Putamen (tissue), 1 donor: Measurements from ENCODE around the gene RBM19.

ENCODE experiments used
- DNase-seq: peaks from one replicate; pipeline ENCODE4 v3.0.0-alpha.2; 2016; ENCODE audit warnings: low spot score

Gene RBM19

DNA sequence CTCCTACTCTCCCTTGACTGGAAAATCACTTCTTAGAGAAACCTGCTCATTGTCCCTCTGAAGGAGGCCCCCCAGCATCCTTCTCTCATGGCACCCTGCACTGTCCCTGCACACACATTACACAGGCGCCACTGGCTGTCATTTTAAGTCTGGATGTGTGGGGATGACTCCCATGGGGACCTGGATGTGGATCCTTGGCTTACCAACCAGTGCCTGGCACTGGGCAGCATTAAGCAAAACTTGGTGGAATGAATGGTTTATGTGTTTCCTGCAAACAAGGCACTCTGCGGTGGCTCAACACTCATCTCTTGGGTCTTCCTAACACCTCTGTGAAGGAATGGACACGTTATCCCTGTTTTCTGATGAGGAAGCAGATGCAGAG lies 162.4 kb downstream of the RBM19 start:
- no peak for DNase-seq

DNA sequence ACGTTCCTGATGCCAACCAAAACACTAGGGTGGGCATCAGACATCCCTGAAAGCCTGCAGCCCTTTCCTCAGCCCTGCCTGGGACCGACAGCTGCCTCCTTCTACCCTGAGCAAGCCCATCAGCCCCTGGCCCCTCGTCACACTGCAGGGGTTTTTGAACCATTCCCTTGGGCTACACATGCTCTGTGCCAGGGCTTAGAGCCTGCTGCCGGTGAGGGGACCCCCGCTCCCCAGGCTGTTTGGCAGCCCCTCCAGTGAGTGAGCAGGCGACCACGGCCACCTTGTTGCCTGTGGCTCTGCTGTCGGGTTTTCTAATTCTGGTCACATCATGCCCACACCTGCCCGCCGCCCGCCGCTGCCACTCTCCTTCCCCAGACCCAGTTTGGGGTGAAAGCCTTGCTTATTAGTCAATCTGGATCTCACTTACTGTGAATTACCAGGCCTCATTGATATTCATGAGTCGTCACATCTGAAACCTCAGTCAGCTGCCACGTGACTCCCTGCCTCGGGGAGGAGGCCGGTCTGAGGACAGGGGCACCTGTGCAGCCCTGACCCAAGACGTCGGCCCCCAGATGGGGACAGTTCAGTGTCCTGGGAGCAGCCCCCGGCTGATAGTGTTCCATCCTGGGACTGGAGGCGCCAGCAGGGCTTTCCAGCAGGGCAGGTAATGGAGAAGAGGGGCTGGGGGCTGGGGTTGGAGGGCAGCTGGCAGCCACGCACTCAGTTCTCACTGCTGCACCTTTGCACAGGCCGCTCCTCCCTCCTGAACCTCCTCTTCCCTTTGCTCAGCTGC lies 163.0 kb downstream of the RBM19 start:
- DNase-seq: no peak

DNA sequence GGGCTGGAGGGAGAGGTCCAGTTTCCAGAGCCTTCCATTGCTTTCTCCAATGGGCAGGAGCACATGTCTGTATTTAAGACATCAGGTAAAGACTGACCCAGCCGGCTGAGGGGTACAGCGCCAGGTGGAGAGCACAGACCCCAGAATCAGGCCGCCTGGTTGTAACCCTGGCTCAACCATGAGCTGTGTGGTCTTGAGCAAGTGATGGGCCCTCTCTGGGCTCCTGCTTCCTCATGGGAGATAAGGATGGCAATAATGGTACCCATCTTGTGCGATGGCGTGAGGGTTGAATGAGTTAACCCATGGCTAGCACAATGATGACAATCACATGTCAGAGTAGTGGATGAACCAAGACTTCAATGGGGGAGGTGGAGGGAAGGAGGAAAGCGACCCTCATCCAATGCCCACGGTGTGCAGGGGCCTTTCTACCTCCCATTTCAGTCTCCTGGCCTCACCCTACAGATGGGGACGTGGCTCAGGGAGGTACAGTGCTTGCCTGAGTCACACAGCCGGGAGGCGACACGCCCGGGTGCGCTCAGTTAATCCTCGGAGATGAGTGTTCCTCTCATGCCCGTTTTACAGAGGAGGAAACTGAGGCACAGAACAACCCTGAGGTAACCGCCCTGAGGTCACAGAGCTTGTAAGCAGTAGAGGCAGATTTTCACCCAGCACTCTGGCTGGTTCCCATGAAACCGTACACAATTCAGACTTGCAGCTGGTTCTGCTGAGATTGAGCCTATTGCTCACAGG lies 163.9 kb downstream of the RBM19 start:
- no peak for DNase-seq

DNA sequence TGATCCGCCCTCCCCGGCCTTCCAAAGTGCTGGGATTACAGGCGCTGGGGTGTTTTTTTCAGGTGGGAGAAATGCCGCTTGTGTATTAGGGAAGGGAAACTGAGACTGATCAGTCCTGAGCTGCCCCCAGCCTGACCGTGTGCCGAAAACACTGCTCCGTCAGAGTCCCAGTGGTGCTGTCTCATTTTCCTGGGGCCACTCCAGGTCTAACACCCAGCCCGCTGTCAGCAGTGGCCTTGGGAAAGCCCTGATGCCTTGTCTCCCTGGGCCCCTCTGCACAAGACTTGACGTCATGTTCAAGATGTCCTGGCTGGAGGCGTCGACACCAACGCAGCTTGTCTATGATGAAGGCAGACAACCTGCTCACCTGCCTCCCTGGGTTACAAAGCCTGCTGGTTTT lies 165.9 kb downstream of the RBM19 start:
- no peak for DNase-seq

DNA sequence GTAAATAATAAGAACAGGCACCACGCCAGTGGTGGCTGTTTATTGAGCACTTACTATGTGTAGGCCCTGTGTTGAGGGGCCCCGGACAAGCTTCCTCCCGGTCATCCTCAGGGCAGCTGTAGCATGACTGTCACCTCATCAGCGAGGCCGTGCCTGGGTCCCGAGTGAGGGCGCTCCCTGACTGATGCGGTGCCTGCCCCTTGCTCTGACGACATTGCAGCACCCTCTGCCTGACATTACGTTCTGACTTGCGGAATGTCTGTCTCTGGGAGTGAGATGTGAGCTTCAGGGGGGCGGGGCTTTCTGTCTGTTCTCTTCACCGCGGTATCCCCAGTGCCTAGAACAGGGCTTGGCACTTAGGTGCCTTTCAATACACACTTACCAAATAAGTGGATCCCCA lies 167.6 kb downstream of the RBM19 start:
- no peak for DNase-seq

DNA sequence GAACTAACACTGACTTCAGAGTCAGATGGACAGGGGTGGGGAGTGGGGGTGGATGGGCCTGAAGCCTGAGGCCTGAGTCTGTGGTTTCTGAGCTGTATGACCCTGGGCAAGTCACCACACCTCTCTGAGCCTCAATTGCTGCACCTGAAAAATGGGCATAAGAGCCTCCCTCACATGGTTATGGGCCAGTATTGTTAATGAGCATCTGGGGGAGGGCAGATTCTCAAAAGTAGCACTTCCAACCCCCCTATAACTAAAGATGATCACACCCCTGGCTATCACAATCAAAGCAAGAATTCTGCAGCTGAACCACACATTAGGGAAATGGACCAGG lies 168.6 kb downstream of the RBM19 start:
- no peak for DNase-seq

DNA sequence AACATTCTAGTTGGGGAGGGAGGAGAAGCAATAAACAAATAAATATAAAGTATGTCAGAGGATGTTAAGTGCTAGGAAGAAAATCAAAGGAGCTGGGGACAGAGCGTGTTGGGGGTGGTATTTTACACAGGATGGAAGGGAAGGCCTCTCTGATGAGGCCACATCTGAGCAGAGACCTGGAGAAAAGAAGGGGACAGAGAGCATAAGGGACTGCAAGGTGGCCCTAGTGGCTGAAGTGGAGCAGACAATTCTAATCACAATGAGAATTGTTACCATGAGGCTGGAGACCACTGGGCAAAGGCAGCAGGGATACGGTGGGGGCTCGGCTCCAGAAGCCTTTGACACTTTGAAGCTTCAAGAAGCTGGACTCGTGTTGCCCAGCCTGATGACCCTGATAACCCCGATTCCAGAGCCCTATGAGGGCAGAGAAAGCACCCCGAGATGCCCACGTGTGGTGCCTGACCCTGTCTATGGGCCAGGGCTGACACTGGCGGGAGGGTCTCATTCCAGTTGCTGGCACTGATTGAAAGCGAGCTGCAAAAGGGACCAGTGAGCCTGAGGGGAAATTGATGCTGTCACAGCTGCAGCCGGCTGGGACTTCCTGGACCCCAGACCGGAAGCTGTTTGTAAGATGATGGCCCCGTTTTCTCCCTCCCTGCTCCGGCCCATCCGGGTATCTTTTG lies 169.1 kb downstream of the RBM19 start:
- no peak for DNase-seq

DNA sequence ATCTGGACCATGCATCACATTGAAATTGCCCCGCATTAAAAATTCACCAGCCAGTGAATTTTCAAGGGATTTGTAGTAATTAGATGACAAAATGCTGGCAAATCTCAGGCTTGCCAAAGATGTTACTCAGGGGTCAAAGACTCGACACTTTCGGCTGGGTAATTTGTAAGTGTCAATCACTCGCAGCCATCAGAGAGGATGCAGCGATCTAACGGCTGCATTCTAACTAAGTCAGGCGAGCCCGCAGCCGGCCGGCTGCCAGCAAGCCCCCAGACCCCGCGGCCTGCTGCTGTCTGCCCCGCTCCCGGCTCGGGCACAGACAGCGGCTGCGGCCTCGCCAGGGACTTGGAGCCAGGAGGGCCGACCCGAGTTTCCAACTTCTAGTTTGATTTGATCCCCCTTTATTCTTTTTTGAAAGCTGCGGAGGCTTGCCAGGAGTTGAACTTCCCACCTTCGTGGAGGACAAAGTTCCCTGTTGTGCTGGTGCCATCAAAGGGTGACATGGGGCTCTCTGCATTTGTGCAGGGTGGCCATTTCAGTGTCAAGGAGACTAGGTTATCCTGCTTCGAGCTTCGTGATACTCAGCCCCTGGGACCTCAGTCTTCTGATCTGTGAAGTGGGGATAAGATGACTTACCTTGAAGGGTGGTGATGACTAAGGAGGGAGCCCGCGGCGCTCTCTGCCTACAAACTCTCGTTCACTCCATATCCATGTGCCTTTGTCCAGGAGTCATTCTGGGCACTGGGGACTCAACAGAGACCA lies 169.9 kb downstream of the RBM19 start:
- DNase-seq: no peak

DNA sequence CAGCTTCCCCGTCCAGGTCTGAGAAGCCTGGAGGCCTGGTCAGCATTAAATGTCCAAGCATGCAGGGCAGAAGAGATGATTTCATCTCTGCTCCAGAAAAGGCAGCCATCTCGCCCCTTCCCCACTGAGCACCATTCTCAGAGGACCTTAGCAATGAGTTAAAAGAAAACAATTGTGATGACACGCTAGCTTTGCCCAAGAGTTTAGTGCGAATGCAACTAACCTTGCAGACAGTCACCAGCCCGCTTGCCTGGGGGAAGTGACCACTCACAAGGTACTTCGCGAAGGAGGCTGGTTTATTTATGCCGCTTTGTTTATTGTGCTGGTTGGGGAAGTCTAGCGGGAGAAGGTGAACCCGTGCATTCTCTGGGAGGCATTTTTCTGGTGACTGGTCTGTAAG lies 170.7 kb downstream of the RBM19 start:
- DNase-seq: no peak

DNA sequence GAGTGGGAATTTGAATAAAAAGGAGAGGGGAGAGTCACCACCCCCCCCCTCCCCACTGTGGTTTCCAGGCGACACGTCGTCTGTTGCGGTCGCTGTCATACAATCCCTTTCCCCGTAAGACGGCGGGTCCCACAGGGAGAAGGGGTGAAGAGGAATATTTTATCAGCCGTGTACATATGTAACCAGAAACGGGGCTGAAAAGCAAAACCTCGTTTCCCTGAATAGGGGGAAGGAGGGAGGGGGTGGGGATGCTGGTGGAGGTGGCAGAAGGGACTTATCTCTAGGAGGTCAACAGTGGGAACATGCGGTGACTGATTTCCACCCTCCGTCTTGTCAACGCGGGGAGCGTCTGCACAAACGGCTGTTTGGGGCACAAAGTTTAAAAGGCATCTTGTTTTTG lies 171.4 kb downstream of the RBM19 start:
- DNase-seq: no peak

DNA sequence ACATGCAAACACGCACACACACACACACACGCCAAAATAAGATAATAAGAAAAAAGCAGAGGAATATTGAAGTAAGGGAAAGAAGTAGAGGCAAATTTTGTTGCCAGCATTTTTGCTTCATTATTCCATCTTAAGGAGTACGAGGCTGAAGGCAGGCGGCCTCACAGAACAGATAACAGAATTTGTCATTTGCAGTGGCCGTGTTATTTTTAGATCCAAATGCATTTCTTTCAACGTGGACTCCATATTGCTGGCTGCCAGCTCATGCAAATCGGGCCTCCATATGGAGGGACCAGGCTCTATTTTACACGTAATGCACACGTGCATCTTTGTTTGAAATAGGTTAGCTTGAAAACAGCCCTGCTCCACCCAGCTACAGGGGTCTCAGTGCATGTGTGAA lies 172.9 kb downstream of the RBM19 start:
- no peak for DNase-seq

DNA sequence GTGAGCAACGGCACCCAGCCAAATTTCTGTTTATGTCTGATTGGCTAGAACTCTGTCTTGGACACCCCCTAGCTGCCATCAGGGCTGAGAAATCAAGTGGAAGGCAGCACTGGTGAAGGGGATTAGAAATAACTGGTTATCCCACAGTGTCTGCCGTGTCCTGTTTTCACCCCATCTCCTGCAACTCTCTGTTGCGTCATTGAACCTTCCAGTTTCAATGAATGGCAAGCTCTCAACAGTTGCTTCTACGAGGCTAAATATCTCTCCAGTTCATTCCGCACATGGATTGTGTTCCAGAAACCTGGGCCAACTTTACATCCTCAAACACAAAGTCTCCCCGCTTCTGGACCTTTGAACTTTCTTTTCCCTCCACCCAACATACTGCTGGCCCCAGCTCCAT lies 173.7 kb downstream of the RBM19 start:
- no peak for DNase-seq

DNA sequence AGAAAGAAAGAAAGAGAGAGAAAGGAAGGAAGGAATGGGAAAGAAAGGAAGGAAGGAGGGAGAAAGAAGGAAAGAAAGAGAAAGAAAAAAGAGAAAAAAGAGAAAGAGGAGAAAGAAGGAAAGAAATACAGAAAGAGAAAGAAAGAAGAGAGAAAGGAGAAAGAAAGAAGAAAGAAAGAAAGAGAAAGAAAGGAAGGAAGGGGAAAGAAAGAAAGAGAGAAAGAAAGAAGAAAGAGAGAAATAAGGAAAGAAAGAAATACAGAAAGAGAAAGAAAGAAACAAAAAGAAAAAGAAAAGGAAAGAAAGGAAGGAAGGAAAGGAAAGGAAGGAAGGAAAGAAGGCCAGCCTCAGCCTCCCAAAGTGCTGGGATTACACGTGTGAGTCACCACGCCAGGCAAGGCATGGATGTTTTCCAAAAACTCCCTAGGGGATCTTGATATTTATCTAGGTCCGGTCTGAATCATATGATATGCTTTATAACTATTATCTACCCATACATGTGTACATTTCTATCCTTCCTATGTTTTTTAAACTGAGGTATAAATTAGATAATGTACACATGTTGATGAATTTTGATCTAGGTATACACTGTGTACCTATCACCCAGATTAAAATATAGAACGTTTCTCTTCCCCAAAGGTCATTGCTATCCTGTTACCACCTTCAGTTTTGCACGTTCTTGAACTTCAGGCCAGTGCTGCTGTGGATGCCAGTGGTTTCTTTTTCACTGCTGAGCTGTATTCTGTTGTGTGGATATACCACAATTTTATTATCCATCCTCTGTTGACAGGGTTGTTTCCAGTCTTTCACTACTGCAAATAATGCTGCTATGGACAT lies 177.9 kb downstream of the RBM19 start:
- no peak for DNase-seq

DNA sequence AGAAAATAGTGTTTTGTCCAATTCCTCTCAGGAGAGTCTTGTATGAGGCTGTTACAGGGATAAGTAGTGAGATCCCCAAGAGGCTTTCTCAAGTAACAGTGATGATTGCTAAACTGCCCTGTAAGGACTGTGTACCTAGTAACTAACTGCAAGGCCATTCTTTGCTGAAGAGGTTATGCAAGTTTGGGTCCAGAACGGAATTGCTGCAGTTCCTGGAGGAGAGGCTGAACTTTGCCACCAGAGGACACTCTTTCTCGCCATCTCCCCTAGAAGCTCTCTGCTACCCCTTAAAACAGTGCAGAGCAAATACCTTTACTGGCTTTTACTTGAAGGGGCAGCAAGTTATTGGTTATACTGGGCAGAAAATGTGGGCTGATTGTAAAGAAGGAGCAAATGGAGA lies 180.0 kb downstream of the RBM19 start:
- DNase-seq: no peak

DNA sequence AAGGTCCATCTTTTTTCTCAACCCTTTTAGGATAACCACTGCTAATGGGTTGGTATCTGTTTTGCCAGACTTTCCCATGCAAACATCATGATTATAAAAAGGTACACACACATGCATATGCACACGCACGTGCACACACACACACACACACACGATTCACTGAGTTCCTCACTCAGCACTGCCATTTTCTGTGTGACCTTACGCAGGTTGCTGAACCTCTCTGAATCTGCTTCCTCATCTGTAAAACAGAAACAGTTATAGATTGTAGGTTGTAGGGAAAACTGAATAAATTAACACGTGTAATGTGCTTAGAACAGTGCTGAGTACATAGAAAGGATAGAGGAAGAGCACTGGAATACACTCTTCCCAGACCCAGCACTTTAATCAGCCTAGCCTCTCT lies 182.3 kb downstream of the RBM19 start:
- no peak for DNase-seq

DNA sequence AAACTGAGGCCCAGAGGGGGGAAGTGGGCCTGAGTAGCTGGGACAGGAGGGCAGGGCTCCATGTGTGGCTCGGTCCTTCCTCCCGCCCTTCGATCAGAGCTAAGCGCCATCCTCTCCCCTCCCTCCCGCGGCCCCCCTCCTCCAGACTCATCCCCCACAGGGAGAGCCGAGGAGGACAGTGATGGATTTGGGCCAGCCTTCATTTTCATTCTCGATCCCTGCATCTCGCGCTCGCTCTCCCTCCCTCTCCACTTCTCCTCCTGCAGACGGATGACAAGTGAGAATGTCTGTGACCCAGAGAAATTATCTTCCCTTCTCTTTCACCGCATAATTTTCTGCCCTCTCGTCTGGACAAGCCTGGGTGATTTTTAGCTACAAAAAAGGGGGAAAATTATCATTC lies 183.3 kb downstream of the RBM19 start:
- no peak for DNase-seq

DNA sequence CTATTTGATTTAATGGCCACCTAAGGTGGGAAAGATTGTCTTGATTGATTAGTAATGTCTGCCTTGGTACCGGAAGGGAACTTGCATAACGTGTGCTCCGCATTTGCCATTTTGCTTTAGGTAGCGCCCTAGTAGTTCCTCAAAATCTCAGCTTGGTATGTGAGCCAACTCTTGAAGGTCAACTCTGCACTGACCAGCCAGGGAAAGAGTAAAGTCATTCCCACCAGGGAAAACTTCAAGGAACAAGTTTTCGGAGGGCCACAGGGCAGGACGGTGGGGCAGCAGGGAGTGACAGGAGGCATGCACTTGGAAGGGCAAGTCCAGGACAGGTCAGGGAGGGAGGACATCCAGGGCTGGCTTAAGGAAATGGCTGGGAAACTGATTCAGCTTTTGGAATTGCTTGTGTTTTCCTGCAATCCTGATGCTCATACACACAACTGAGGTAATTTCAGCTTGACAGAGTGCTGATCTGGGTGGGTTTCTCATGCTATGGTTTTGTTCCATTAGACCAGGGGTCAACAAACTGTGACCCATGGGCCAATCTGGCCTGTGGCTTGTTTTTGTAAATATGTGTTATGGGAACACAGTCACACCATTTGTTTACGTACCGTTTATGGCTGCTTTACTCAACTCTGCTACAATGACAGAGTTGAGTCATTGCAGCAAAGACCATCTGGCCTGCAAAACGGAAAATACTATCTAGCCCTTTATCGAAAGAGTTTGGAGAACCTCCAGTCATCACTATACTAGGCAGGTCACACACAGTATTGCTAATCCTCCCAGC lies 184.5 kb downstream of the RBM19 start:
- DNase-seq: no peak

DNA sequence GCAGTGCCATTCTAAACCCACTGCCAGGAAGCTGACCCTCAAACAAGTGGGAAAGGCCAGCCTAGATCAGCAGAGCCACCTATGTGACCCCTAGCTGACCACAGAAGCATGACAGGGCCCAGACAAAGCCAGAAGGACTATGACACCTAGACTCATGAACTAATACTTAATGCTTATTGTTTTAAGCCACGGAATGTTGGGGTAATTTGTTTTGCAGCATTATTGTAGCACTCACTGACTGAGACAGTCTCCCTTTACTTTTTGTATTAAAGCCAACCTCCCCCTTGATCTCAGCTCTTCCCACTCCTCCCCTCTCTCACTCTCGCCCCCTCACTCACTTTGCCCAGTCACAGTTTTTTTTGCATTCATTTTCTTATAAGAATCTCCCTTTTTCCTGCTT lies 186.4 kb downstream of the RBM19 start:
- no peak for DNase-seq

DNA sequence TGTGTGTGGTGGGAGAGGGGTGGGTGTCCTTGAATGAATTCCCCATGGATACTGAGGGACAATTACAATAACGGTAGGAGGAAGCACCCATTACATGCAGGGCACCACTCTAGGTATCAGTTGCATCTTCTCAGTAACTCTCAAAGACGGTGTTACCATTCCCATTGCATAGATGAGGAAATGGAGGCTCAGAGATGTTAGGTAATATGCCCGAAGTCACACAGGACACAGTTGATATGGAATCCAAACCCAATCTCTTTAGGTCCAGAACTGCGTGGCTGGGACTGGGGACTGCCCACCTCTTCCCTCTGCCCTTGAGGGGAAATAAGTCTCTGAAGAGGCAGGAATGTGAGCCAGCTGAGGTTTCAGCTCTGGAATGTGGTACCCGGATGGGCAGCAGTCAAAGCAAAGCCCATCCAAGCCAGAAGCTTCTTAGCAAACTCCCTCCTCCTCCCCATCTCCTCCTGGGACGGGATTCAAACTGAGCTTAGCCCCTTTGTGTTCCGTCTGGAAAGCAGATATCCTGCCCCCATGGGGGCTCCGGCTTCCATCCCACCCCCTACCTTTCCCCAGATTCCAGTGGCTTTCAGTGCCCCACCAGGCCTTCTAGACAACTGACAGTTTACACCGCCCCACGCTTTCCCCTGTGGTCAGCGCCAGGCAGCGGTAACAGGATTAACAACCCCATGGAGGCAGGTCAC lies 187.5 kb downstream of the RBM19 start:
- DNase-seq: no peak

DNA sequence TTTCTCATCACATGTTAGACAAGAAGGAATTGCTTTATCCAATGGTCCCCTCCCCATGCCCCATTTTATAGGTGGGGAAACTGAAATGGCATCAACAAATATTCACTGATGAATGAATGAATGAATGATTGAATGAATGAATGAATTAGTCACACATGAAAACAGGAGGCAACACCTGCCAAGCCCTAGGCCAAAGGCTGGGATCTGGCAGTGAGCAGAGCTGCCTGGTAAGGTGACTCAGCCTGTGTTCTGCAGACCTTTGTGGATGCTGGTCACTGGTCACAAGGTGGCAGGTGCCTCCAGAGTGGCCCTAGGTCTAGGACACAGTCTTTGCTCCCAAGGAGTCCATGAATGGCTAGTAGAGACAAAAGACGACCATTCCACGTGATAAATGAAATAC lies 188.4 kb downstream of the RBM19 start:
- no peak for DNase-seq
